Measurements from ENCODE around the gene DTNB.
"Not testable (repeated sequence)": the region's sequence is repeated elsewhere in the genome, so short reads cannot be mapped to it uniquely, and the experiment has no call there.

DTNB gene

DNA sequence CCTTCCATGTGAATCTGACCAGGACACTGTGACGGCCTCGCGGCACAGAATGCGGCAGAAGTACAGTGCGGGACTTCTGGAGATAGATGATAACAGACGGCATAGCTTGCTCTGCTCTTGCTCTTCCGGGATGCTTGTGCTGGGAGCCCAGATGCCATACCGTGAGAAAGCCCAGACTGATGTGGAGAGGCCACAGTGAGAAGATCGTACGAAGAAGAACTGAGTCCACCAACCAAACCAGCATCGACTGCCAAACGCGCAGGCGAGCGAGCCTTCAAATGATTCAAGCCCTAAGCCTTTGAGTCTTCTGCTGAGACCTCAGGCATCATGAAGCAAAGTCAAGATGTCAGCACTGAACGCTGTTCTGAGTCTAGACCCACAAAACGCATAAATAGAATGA is 33.7 kb downstream of the DTNB start:
- DNase-seq (ENCODE audit: low spot score): no peak
- TF ChIP-seq, protein P1, sequence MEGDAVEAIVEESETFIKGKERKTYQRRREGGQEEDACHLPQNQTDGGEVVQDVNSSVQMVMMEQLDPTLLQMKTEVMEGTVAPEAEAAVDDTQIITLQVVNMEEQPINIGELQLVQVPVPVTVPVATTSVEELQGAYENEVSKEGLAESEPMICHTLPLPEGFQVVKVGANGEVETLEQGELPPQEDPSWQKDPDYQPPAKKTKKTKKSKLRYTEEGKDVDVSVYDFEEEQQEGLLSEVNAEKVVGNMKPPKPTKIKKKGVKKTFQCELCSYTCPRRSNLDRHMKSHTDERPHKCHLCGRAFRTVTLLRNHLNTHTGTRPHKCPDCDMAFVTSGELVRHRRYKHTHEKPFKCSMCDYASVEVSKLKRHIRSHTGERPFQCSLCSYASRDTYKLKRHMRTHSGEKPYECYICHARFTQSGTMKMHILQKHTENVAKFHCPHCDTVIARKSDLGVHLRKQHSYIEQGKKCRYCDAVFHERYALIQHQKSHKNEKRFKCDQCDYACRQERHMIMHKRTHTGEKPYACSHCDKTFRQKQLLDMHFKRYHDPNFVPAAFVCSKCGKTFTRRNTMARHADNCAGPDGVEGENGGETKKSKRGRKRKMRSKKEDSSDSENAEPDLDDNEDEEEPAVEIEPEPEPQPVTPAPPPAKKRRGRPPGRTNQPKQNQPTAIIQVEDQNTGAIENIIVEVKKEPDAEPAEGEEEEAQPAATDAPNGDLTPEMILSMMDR (IDR thresholded peaks at IDR 0.05; ENCODE audit: borderline replicate concordance, control extremely low read depth, extremely low read depth, insufficient read depth, missing control alignments): no peak
- in situ Hi-C loops (cut with MboI; ENCODE audit: low sequenced_read_pairs, unreplicated experiment): no loop called here

DNA sequence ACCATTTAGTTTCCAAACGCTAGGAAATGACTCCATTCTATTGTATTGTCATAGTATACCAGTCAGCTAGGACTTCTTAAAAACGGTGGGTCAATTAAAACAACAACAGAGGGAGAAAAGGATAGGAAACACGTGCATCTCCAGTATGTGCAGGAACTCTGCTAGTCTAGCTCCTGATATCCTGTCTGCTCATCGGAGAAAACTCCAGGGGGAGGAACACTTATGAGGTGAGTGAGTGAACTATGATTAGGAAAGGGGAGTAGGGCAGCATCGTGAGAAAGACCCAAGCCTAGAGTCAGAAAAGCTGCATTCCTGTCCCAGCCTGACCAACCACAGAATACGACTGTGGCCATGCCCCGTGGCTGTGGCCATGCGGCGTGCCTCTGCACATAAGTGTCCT is 34.2 kb downstream of the DTNB start:
- in situ Hi-C loops (cut with MboI; ENCODE audit: low sequenced_read_pairs, unreplicated experiment): no loop called here
- TF ChIP-seq, protein P1 (IDR thresholded peaks at IDR 0.05; ENCODE audit: borderline replicate concordance, control extremely low read depth, extremely low read depth, insufficient read depth, missing control alignments): no peak
- DNase-seq (ENCODE audit: low spot score): no peak

DNA sequence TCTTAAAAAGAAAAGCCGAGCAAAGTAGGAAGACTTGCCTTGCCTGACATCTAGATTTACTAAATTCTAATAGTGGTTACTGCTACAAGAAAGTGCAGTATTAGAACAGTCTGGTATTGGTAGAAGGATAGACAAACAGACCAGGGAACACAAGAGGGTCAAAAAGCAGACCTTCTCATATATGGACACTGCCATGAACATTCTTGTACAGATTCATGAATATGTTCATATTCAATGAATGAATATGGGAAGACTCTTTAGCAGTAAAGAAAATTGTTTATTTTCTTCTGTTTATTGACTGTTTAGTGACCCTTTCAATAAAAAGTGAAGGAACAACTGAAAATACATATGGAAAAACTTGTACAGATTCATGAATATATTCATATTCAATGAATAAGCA is 37.6 kb downstream of the DTNB start:
- DNase-seq (ENCODE audit: low spot score): no peak
- in situ Hi-C loops (cut with MboI; ENCODE audit: low sequenced_read_pairs, unreplicated experiment): no loop called here
- TF ChIP-seq, protein P1 (IDR thresholded peaks at IDR 0.05; ENCODE audit: borderline replicate concordance, control extremely low read depth, extremely low read depth, insufficient read depth, missing control alignments): no peak

DNA sequence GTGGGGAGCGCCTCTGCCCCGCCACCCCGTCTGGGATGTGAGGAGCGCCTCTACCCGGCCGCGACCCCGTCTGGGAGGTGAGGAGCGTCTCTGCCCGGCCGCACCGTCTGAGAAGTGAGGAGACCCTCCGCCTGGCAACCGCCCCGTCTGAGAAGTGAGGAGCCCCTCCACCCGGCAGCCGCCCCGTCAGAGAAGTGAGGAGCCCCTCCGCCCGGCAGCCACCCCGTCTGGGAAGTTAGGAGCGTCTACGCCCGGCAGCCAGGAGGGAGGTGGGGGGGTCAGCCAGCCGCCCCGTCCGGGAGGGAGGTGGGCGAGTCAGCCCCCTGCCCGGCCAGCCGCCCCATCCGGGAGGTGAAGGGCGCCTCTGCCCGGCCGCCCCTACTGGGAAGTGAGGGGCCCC is 39.6 kb downstream of the DTNB start:
- in situ Hi-C loops (cut with MboI; ENCODE audit: low sequenced_read_pairs, unreplicated experiment); DNase-seq (ENCODE audit: low spot score): not testable (repeated sequence)

GRCh38 chr2:25632396-25632795 is 41.0 kb downstream of the DTNB start:
- TF ChIP-seq, protein P1 (IDR thresholded peaks at IDR 0.05; ENCODE audit: borderline replicate concordance, control extremely low read depth, extremely low read depth, insufficient read depth, missing control alignments): no peak
- in situ Hi-C loops (cut with MboI; ENCODE audit: low sequenced_read_pairs, unreplicated experiment): no loop called here
- DNase-seq (ENCODE audit: low spot score): no peak

DNA sequence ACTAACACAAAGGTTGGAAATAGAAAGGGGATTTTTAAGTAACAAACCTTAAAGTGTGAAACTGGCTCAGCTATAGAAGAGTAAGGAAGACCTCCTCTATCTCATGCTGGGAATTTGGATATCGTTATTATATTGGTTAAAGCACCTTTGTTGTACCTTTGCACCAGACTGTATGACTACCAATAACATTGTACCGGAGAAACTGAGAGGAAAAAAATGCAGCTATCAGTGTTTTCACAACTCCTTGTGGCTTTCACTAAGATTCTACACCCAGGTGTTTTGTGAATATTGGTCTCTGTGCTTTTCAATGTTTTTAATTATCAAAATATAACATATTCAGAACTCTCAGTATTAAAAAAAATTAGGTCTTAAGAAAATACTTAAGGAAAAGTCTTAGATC is 48.7 kb downstream of the DTNB start:
- in situ Hi-C loops (cut with MboI; ENCODE audit: low sequenced_read_pairs, unreplicated experiment): no loop called here
- TF ChIP-seq, protein P1 (IDR thresholded peaks at IDR 0.05; ENCODE audit: borderline replicate concordance, control extremely low read depth, extremely low read depth, insufficient read depth, missing control alignments): no peak
- no peak for DNase-seq (ENCODE audit: low spot score)

DNA sequence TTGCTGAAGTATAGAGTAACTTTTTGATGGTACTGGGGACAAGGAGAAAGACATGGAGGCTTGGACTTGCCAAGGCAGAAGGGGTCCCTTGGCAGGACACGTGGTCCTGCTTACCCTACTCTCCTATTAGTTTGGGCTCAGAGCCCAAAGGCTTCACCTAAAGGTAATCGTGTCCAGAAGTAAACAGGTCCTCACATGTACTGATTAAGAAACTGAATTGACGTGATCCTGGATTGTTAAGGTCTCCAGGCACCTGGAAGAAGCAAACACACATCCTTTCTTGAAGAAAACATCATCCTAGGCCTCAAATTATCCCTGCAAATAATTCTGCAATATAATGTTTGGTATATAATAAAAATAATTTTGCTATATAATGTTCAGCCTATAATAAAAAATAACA is 50.0 kb downstream of the DTNB start:
- in situ Hi-C loops (cut with MboI; ENCODE audit: low sequenced_read_pairs, unreplicated experiment): no loop called here
- DNase-seq (ENCODE audit: low spot score): no peak
- TF ChIP-seq, protein P1 (IDR thresholded peaks at IDR 0.05; ENCODE audit: borderline replicate concordance, control extremely low read depth, extremely low read depth, insufficient read depth, missing control alignments): no peak
